ENCODE data around the gene RPL41. TPM values are rescaled to one million over a fixed set of nuclear protein-coding genes. Genes with fewer than 3 reads are reported as not detected.
A peak's percentile ranks its signal among the peaks of the same experiment; 100 is the strongest.

RPL41 gene
- total and polyA plus RNA-seq, 4 donors, result 979 to 2,155 (median 1,482) TPM

DNA sequence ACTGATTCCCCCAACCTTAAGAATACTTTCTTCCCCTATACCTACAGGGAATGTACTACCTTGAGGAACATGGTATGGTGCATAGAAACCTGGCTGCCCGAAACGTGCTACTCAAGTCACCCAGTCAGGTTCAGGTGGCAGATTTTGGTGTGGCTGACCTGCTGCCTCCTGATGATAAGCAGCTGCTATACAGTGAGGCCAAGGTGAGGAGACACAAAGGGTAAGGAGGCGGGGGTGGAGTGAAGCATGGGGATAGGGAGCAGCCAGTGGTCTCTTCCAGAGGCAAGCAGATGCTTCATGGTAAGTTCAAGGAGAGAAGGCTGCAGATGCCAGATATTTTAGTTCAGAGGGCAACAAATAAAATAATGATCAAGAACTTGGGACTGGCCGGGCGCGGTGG is 18.7 kb upstream of the RPL41 start:
- H3K27me3 ChIP-seq (ENCODE audit: control insufficient read depth in 4 of 4, insufficient read depth in 4 of 4, low read length in 3 of 4), result no peaks in the 10 kb centered on the region
- 92% methylated on average over 6 of the region's 6 CpGs for whole genome bisulfite sequencing
- no peak overlapping the region for H3K27ac ChIP-seq (ENCODE audit: low read depth in 1 of 2, low read length in 2 of 2)
- no peaks in the 10 kb centered on the region for H3K9me3 ChIP-seq (ENCODE audit: control insufficient read depth in 4 of 4, low read length in 3 of 4)
- no peaks in the 10 kb centered on the region for H3K4me1 ChIP-seq (ENCODE audit: control insufficient read depth in 4 of 4, insufficient read depth in 4 of 4, low read length in 3 of 4)
- DNase-seq (ENCODE audit: low spot score), result no peak
- no peak for TF ChIP-seq REST (IDR thresholded peaks at IDR 0.05)
- TF ChIP-seq, protein P1, sequence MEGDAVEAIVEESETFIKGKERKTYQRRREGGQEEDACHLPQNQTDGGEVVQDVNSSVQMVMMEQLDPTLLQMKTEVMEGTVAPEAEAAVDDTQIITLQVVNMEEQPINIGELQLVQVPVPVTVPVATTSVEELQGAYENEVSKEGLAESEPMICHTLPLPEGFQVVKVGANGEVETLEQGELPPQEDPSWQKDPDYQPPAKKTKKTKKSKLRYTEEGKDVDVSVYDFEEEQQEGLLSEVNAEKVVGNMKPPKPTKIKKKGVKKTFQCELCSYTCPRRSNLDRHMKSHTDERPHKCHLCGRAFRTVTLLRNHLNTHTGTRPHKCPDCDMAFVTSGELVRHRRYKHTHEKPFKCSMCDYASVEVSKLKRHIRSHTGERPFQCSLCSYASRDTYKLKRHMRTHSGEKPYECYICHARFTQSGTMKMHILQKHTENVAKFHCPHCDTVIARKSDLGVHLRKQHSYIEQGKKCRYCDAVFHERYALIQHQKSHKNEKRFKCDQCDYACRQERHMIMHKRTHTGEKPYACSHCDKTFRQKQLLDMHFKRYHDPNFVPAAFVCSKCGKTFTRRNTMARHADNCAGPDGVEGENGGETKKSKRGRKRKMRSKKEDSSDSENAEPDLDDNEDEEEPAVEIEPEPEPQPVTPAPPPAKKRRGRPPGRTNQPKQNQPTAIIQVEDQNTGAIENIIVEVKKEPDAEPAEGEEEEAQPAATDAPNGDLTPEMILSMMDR (IDR thresholded peaks at IDR 0.05; ENCODE audit: low read depth, low read length, missing input control), result no peak
- H3K4me3 ChIP-seq (ENCODE audit: low read depth in 1 of 3, low read length in 3 of 3), result no peak overlapping the region
- peaks cover 19 to 79% (median 64%) of the 10 kb centered on the region in 4 donors for H3K36me3 ChIP-seq (ENCODE audit: control insufficient read depth in 4 of 4, insufficient read depth in 3 of 4, low read depth in 1 of 4, low read length in 3 of 4)
- H3K9ac ChIP-seq (ENCODE audit: low read depth in 1 of 2, low read length in 2 of 2), result no peak overlapping the region

GRCh38 chr12:56098592-56098991 is 17.8 kb upstream of the RPL41 start:
- Histone ChIP-seq H3K4me1 (ENCODE audit: control insufficient read depth in 4 of 4, insufficient read depth in 4 of 4, low read length in 3 of 4) (peaks cover 0 to 8% (median under 1%) of the 10 kb centered on the region in 4 donors), H3K27ac (ENCODE audit: low read depth in 1 of 2, low read length in 2 of 2) (no peak overlapping the region), H3K9ac (ENCODE audit: low read depth in 1 of 2, low read length in 2 of 2) (no peak overlapping the region), H3K9me3 (ENCODE audit: control insufficient read depth in 4 of 4, low read length in 3 of 4) (no peaks in the 10 kb centered on the region), H3K4me3 (ENCODE audit: low read depth in 1 of 3, low read length in 3 of 3) (no peak overlapping the region), H3K27me3 (ENCODE audit: control insufficient read depth in 4 of 4, insufficient read depth in 4 of 4, low read length in 3 of 4) (no peaks in the 10 kb centered on the region), H3K36me3 (ENCODE audit: control insufficient read depth in 4 of 4, insufficient read depth in 3 of 4, low read depth in 1 of 4, low read length in 3 of 4) (peaks cover 19 to 71% (median 58%) of the 10 kb centered on the region in 4 donors)
- DNase-seq (ENCODE audit: low spot score), result no peak
- TF ChIP-seq RXRA (IDR thresholded peaks at IDR 0.05) (peak; percentile 44 to 76), RAD21 (IDR thresholded peaks at IDR 0.05) (no peak)
- 71% methylated on average over 3 of the region's 3 CpGs for WGBS

DNA sequence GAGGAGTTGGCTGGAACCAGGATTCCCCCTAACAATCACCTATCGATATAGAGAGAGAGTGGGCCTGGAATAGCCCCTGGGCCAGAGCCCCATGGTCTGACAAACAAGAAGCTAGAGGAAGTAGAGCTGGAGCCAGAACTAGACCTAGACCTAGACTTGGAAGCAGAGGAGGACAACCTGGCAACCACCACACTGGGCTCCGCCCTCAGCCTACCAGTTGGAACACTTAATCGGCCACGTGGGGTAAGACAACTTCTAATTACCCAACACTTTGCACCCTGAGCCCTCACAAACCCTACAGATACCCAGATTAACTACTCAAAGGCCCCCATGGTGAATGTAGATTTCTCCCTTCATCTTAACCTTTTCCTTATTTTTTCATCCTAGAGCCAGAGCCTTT is 16.6 kb upstream of the RPL41 start:
- H3K36me3 ChIP-seq (ENCODE audit: control insufficient read depth in 4 of 4, insufficient read depth in 3 of 4, low read depth in 1 of 4, low read length in 3 of 4), result peaks cover 19 to 63% (median 49%) of the 10 kb centered on the region in 4 donors
- no peak overlapping the region for H3K27ac ChIP-seq (ENCODE audit: low read depth in 1 of 2, low read length in 2 of 2)
- no peak overlapping the region for H3K9ac ChIP-seq (ENCODE audit: low read depth in 1 of 2, low read length in 2 of 2)
- no peak for DNase-seq (ENCODE audit: low spot score)
- TF ChIP-seq RAD21 (IDR thresholded peaks at IDR 0.05) (no peak), REST (IDR thresholded peaks at IDR 0.05) (no peak), FOXA2 (IDR thresholded peaks at IDR 0.05) (no peak), SP1 (IDR thresholded peaks at IDR 0.05) (no peak), RXRA (IDR thresholded peaks at IDR 0.05) (no peak), YY1 (IDR thresholded peaks at IDR 0.05) (no peak), ZBTB33 (IDR thresholded peaks at IDR 0.05) (no peak), FOXA1 (IDR thresholded peaks at IDR 0.05) (no peak), TAF1 (conservative IDR thresholded peaks at IDR 0.05) (no peak), JUND (IDR thresholded peaks at IDR 0.05) (no peak), EGR1 (IDR thresholded peaks at IDR 0.05; ENCODE audit: low read depth in 2 of 2) (no peak)
- TF ChIP-seq, protein P1 (IDR thresholded peaks at IDR 0.05; ENCODE audit: low read depth, low read length, missing input control), result no peak
- H3K27me3 ChIP-seq (ENCODE audit: control insufficient read depth in 4 of 4, insufficient read depth in 4 of 4, low read length in 3 of 4), result no peaks in the 10 kb centered on the region
- WGBS, result 62% methylated on average over 4 of the region's 4 CpGs
- H3K4me3 ChIP-seq (ENCODE audit: low read depth in 1 of 3, low read length in 3 of 3), result no peak overlapping the region
- peaks cover 0 to 11% (median 2%) of the 10 kb centered on the region in 4 donors for H3K4me1 ChIP-seq (ENCODE audit: control insufficient read depth in 4 of 4, insufficient read depth in 4 of 4, low read length in 3 of 4)
- H3K9me3 ChIP-seq (ENCODE audit: control insufficient read depth in 4 of 4, low read length in 3 of 4), result no peaks in the 10 kb centered on the region

Data from liver (tissue), 9 donors.